CD4-positive, alpha-beta T cell treated with Interferon gamma for 1 hour (primary cell): ENCODE data around the gene SERPINB7.

Experiments used
- DNase-seq: peaks from one replicate; pipeline ENCODE4 v3.0.0-alpha.2; 2020

Gene SERPINB7

DNA sequence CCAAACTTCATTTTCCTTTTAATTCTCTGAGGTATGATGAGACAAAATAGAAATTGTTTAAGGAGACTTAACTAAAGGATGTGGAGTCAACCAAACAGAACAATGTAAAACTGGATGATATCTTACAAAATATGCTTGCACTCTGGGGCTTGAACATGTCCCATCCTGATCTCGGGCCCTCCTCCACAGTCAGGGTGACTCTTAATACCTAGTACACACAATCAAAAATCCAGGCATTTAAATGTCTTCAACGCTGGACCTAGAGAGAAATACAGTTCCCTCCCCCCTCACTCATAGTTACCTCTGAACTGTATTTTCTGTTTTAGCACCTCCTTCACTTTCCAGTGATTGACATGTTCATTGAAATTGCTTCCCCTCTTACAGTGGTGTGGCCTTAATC, 75.4 kb downstream of the SERPINB7 start:
- DNase-seq = no peak
